Vagina (tissue), 2 donors: ENCODE data around the gene ZNF804B. TPM values are rescaled to one million over a fixed set of nuclear protein-coding genes. Genes with fewer than 3 reads are reported as not detected.

Experiments used
- DNase-seq, 2 donors: peaks; one replicate each; pipeline ENCODE4 v3.0.0-alpha.2; 2017; ENCODE audit errors: extremely low spot score in 2 of 2
- H3K27ac ChIP-seq: fragments of 200-600 bp; sonication (generic); one replicate; pipeline ENCODE4 v1.5.1; 2019
- H3K27me3 ChIP-seq: fragments of 200-600 bp; sonication (generic); one replicate; pipeline ENCODE4 v1.5.1; 2019
- H3K36me3 ChIP-seq, 2 donors: fragments of 200-600 bp; sonication (generic); one replicate each; pipeline ENCODE4 v1.5.1; 2017 to 2019
- H3K4me1 ChIP-seq: fragments of 200-600 bp; sonication (generic); one replicate; pipeline ENCODE4 v1.5.1; 2019
- H3K4me3 ChIP-seq, 2 donors: fragments of 200-600 bp; sonication (generic); 1 replicate in 1 of 2; 2 replicates in 1 of 2; pipeline ENCODE4 v1.5.1; 2016 to 2019
- H3K9me3 ChIP-seq: fragments of 200-600 bp; sonication (generic); one replicate; pipeline ENCODE4 v1.5.1; 2019
- POLR2A ChIP-seq, 2 donors: fragments of 450-650 bp; IDR thresholded peaks; one replicate each; pipeline ENCODE4 v1.6.1; 2017; ENCODE audit warnings: antibody characterized with exemption in 2 of 2, mild to moderate bottlenecking in 2 of 2, moderate library complexity in 2 of 2
- POLR2AphosphoS5 ChIP-seq, 2 donors: sonication (generic); formaldehyde crosslinking; IDR thresholded peaks; one replicate each; pipeline ENCODE4 v1.9.0; 2017; ENCODE audit warnings: antibody characterized with exemption in 2 of 2, mild to moderate bottlenecking in 2 of 2, low read depth in 1 of 2; ENCODE audit not compliant: insufficient read depth in 1 of 2
- intact Hi-C: fragments of 100-400 bp; cut with DNase I; formaldehyde crosslinking; loops from one replicate; pipeline ENCODE4 v1.15.1; 2023
- total RNA-seq: library from RNA; depleted of rRNA; stranded (reverse); fragments of >200 nt; gene quantifications from one replicate; pipeline ENCODE4 v1.2.3, GENCODE V29; 2016
- TF ChIP-seq, protein P1 (sequence below), 3 experiments: fragments of 450-650 bp in 2 of 3; fragments of 200-600 bp in 1 of 3; sonication (generic) in 1 of 3; IDR thresholded peaks; one replicate each; pipeline ENCODE4 v1.5.1; 2017 to 2019; ENCODE audit warnings: antibody characterized with exemption in 3 of 3, mild to moderate bottlenecking in 2 of 3, moderate library complexity in 2 of 3

Gene ZNF804B
- total RNA-seq, 1 donor from 2014 or later, result not detected

GRCh38 chr7:88826222-88826621 lies 66.7 kb downstream of the ZNF804B start:
- H3K9me3 ChIP-seq, result no peaks in the 10 kb centered on the region
- TF ChIP-seq, protein P1, sequence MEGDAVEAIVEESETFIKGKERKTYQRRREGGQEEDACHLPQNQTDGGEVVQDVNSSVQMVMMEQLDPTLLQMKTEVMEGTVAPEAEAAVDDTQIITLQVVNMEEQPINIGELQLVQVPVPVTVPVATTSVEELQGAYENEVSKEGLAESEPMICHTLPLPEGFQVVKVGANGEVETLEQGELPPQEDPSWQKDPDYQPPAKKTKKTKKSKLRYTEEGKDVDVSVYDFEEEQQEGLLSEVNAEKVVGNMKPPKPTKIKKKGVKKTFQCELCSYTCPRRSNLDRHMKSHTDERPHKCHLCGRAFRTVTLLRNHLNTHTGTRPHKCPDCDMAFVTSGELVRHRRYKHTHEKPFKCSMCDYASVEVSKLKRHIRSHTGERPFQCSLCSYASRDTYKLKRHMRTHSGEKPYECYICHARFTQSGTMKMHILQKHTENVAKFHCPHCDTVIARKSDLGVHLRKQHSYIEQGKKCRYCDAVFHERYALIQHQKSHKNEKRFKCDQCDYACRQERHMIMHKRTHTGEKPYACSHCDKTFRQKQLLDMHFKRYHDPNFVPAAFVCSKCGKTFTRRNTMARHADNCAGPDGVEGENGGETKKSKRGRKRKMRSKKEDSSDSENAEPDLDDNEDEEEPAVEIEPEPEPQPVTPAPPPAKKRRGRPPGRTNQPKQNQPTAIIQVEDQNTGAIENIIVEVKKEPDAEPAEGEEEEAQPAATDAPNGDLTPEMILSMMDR (IDR thresholded peaks at IDR 0.05), result no peak
- no peak for TF ChIP-seq POLR2AphosphoS5 (IDR thresholded peaks at IDR 0.05; ENCODE audit: insufficient read depth in 1 of 2, low read depth in 1 of 2)
- no peak for TF ChIP-seq POLR2A (IDR thresholded peaks at IDR 0.05)
- no peaks in the 10 kb centered on the region for H3K36me3 ChIP-seq
- no peak overlapping the region for H3K27ac ChIP-seq
- H3K4me3 ChIP-seq, result no peak overlapping the region
- no peaks in the 10 kb centered on the region for H3K27me3 ChIP-seq
- intact Hi-C loops, result no loop called here
- no peak for DNase-seq
- no peaks in the 10 kb centered on the region for H3K4me1 ChIP-seq

DNA sequence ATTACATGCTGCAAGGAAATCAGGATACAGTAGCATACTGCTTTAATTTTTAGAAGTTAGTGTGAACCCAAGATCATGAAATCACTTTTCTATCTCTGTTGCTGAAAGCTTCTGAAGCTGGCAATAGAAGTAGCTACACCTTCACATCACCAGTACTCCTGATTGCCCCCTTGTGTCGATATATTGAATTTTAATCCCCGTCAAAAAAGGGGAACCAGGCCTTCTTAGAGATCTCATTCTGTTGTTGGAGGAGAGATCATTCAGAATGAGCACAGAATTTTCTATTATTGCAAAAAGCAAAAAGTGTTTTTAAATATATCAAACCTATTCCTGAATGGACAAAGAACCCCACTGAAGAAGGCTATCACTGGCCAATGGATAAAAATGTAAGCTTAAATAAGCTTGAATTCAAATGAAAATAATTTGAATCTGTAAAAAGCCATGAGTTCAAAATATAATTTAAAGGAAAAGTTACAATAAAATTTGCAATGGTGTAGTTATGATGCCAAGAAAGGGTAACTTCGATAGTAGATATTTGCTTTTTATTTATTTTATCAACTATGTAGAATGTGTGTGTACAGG lies 75.7 kb downstream of the ZNF804B start:
- Histone ChIP-seq H3K4me1 (no peaks in the 10 kb centered on the region), H3K27me3 (no peaks in the 10 kb centered on the region), H3K9me3 (no peaks in the 10 kb centered on the region), H3K36me3 (no peaks in the 10 kb centered on the region), H3K4me3 (no peak overlapping the region), H3K27ac (no peak overlapping the region)
- DNase-seq, result no peak
- no peak for TF ChIP-seq POLR2A (IDR thresholded peaks at IDR 0.05)
- TF ChIP-seq, protein P1 (IDR thresholded peaks at IDR 0.05), result no peak
- intact Hi-C loops, result no loop called here

GRCh38 chr7:88842201-88842600 lies 82.7 kb downstream of the ZNF804B start:
- no peak for DNase-seq
- H3K36me3 ChIP-seq, result no peaks in the 10 kb centered on the region

GRCh38 chr7:88845091-88845490 lies 85.6 kb downstream of the ZNF804B start:
- Histone ChIP-seq H3K27me3 (no peaks in the 10 kb centered on the region), H3K9me3 (no peaks in the 10 kb centered on the region), H3K4me3 (no peak overlapping the region), H3K4me1 (no peaks in the 10 kb centered on the region), H3K27ac (no peak overlapping the region), H3K36me3 (no peaks in the 10 kb centered on the region)
- intact Hi-C loops, result no loop called here
- no peak for DNase-seq
- TF ChIP-seq POLR2A (IDR thresholded peaks at IDR 0.05), result no peak
- TF ChIP-seq, protein P1 (IDR thresholded peaks at IDR 0.05), result no peak

More at GRCh38 chr7:88842201-88842600, 82.7 kb downstream of the ZNF804B start:
- intact Hi-C loops, result no loop called here
- H3K9me3 ChIP-seq, result no peaks in the 10 kb centered on the region
- no peak overlapping the region for H3K4me3 ChIP-seq
- no peaks in the 10 kb centered on the region for H3K4me1 ChIP-seq
- no peaks in the 10 kb centered on the region for H3K27me3 ChIP-seq
- H3K27ac ChIP-seq, result no peak overlapping the region
- TF ChIP-seq POLR2A (IDR thresholded peaks at IDR 0.05) (no peak), POLR2AphosphoS5 (IDR thresholded peaks at IDR 0.05; ENCODE audit: insufficient read depth in 1 of 2, low read depth in 1 of 2) (no peak)
- TF ChIP-seq, protein P1 (IDR thresholded peaks at IDR 0.05), result no peak

- TF ChIP-seq POLR2A (IDR thresholded peaks at IDR 0.05), result no peak
- TF ChIP-seq, protein P1 (IDR thresholded peaks at IDR 0.05), result no peak
- no peak for TF ChIP-seq POLR2AphosphoS5 (IDR thresholded peaks at IDR 0.05; ENCODE audit: insufficient read depth in 1 of 2, low read depth in 1 of 2)
- no peaks in the 10 kb centered on the region for H3K9me3 ChIP-seq
- intact Hi-C loops, result no loop called here
These were observed 91.7 kb downstream of the ZNF804B start for GRCh38 chr7:88851220-88851619.

More at GRCh38 chr7:88851220-88851619, 91.7 kb downstream of the ZNF804B start:
- H3K27ac ChIP-seq, result no peak overlapping the region
- H3K4me3 ChIP-seq, result no peak overlapping the region
- H3K4me1 ChIP-seq, result no peaks in the 10 kb centered on the region
- H3K36me3 ChIP-seq, result no peaks in the 10 kb centered on the region
- H3K27me3 ChIP-seq, result no peaks in the 10 kb centered on the region
- no peak for DNase-seq
